ENCODE data around the gene SLC22A1. TPM values are rescaled to one million over a fixed set of nuclear protein-coding genes. Genes with fewer than 3 reads are reported as not detected.

The SLC22A1 gene
- total and polyA plus RNA-seq, 2 donors (not counting 3 experiments of a cell fraction or from before 2014, with no cell fraction given) = 0.04 TPM; not detected in 1

GRCh38 chr6:160138839-160139419 lies 17.3 kb downstream of the SLC22A1 start:
- H2AFZ ChIP-seq (ENCODE audit: low read depth, low read length) = no peak overlapping the region
- no peaks in the 10 kb centered on the region for H3K4me1 ChIP-seq (ENCODE audit: control insufficient read depth, extremely low read depth, insufficient read depth, low read length)
- FAIRE-seq (no peak), DNase-seq (ENCODE audit: low read depth, low spot score) (no peak)
- H3K4me3 ChIP-seq (replicated peaks in 1 of 3; ENCODE audit: insufficient read depth in 1 of 3, low read depth in 1 of 3, low read length in 3 of 3) = no peak overlapping the region
- H3K9ac ChIP-seq (replicated peaks; ENCODE audit: extremely low read depth, insufficient read depth, low read length) = no peak overlapping the region
- no peaks in the 10 kb centered on the region for H3K9me3 ChIP-seq (replicated peaks; ENCODE audit: control insufficient read depth, insufficient read depth, low read length)
- TF ChIP-seq MAX (IDR thresholded peaks at IDR 0.05; ENCODE audit: insufficient read depth, insufficient read length) (no peak), JUN (IDR thresholded peaks at IDR 0.05; ENCODE audit: borderline replicate concordance, insufficient read depth, insufficient read length, low read depth) (no peak)
- ChIA-PET POLR2A (no interaction called here), CTCF (interaction anchor here (0.6 to 2.2 kb wide), 13 partner anchors 8 to 394 kb away, joined by 3 to 29 read pairs (median 4); no protein-coding TSS in a partner anchor)
- dilution Hi-C loops (cut with MboI; ENCODE audit: extremely low pct_ligation_motif_present, low sequenced_read_pairs) = no loop called here
- H3K27ac ChIP-seq (ENCODE audit: insufficient read depth, low read depth, low read length) = no peak overlapping the region
- intact Hi-C loops (cut with micrococcal nuclease) = loop anchor here (1.0 to 5.0 kb wide), 3 partner anchors 317 to 1233 kb away; no protein-coding TSS in a partner anchor
- no TSS peak for BruUV-seq (replicated peaks)
- H3K9me1 ChIP-seq (replicated peaks; ENCODE audit: control insufficient read depth, extremely low read depth, insufficient read depth, low read length) = no peaks in the 10 kb centered on the region
- H3K79me2 ChIP-seq (ENCODE audit: control insufficient read depth, insufficient read depth, low read length) = no peaks in the 10 kb centered on the region
- H3K27me3 ChIP-seq (ENCODE audit: control insufficient read depth in 2 of 2, insufficient read depth in 2 of 2, low read length in 2 of 2) = no peaks in the 10 kb centered on the region
- H3K36me3 ChIP-seq (ENCODE audit: control insufficient read depth in 2 of 2, extremely low read depth in 1 of 2, insufficient read depth in 2 of 2, low read length in 2 of 2) = no peaks in the 10 kb centered on the region
- H4K20me1 ChIP-seq (replicated peaks; ENCODE audit: control insufficient read depth, extremely low read depth, insufficient read depth, low read length) = no peaks in the 10 kb centered on the region
- H3K4me2 ChIP-seq (ENCODE audit: insufficient read depth, low read length) = no peak overlapping the region

GRCh38 chr6:160139420-160139851 lies 17.8 kb downstream of the SLC22A1 start:
- H3K9me1 ChIP-seq (replicated peaks; ENCODE audit: control insufficient read depth, extremely low read depth, insufficient read depth, low read length) = no peaks in the 10 kb centered on the region
- H4K20me1 ChIP-seq (replicated peaks; ENCODE audit: control insufficient read depth, extremely low read depth, insufficient read depth, low read length) = no peaks in the 10 kb centered on the region
- H3K9ac ChIP-seq (replicated peaks; ENCODE audit: extremely low read depth, insufficient read depth, low read length) = no peak overlapping the region
- H3K27me3 ChIP-seq (ENCODE audit: control insufficient read depth in 2 of 2, insufficient read depth in 2 of 2, low read length in 2 of 2) = no peaks in the 10 kb centered on the region
- intact Hi-C loops (cut with micrococcal nuclease) (loop anchor here (5.0 kb wide), 1 partner anchor 1233 kb away; no protein-coding TSS in a partner anchor), dilution Hi-C loops (cut with MboI; ENCODE audit: extremely low pct_ligation_motif_present, low sequenced_read_pairs) (no loop called here)
- no peak for TF ChIP-seq GATA2 (IDR thresholded peaks at IDR 0.05; ENCODE audit: insufficient read depth, insufficient read length, low read depth, low read length)
- no peak for TF ChIP-seq POLR2A (IDR thresholded peaks at IDR 0.05; ENCODE audit: low read depth, low read length)
- no peak for TF ChIP-seq CTCF (IDR thresholded peaks at IDR 0.05; ENCODE audit: extremely low read depth in 1 of 2, insufficient read depth in 1 of 2, low read depth in 1 of 2, low read length in 2 of 2)
- no peak for TF ChIP-seq JUN (IDR thresholded peaks at IDR 0.05; ENCODE audit: borderline replicate concordance, insufficient read depth, insufficient read length, low read depth)
- TF ChIP-seq POLR2AphosphoS5 (IDR thresholded peaks at IDR 0.05; ENCODE audit: insufficient read depth, low read depth, low read length) = no peak
- no peak for TF ChIP-seq MYC (IDR thresholded peaks at IDR 0.05; ENCODE audit: low read depth, low read length)
- TF ChIP-seq MAX (IDR thresholded peaks at IDR 0.05; ENCODE audit: insufficient read depth, insufficient read length) = no peak
- TF ChIP-seq FOS (IDR thresholded peaks at IDR 0.05; ENCODE audit: borderline replicate concordance, insufficient read depth, low read length) = no peak
- no peak for TF ChIP-seq EZH2 (IDR thresholded peaks at IDR 0.05; ENCODE audit: borderline replicate concordance, low read depth, low read length, severe bottlenecking)
- H3K27ac ChIP-seq (ENCODE audit: insufficient read depth, low read depth, low read length) = no peak overlapping the region
- H3K4me2 ChIP-seq (ENCODE audit: insufficient read depth, low read length) = no peak overlapping the region
- DNase-seq (ENCODE audit: low read depth, low spot score) (no peak), FAIRE-seq (no peak)
- ChIA-PET POLR2A (no interaction called here), CTCF (interaction anchor here (1.6 to 2.1 kb wide), 2 partner anchors 316 to 380 kb away, joined by 4 to 5 read pairs; no protein-coding TSS in a partner anchor)
- H3K4me3 ChIP-seq (replicated peaks in 1 of 3; ENCODE audit: insufficient read depth in 1 of 3, low read depth in 1 of 3, low read length in 3 of 3) = no peak overlapping the region
- H3K36me3 ChIP-seq (ENCODE audit: control insufficient read depth in 2 of 2, extremely low read depth in 1 of 2, insufficient read depth in 2 of 2, low read length in 2 of 2) = no peaks in the 10 kb centered on the region
- H3K9me3 ChIP-seq (replicated peaks; ENCODE audit: control insufficient read depth, insufficient read depth, low read length) = no peaks in the 10 kb centered on the region
- H3K4me1 ChIP-seq (ENCODE audit: control insufficient read depth, extremely low read depth, insufficient read depth, low read length) = no peaks in the 10 kb centered on the region
- no TSS peak for BruUV-seq (replicated peaks)
- H3K79me2 ChIP-seq (ENCODE audit: control insufficient read depth, insufficient read depth, low read length) = no peaks in the 10 kb centered on the region
- no peak overlapping the region for H2AFZ ChIP-seq (ENCODE audit: low read depth, low read length)

Data from endothelial cell of umbilical vein (primary cell).